ENCODE measurements around the gene TRAPPC8.
"Not testable (repeated sequence)": the region's sequence is repeated elsewhere in the genome, so short reads cannot be mapped to it uniquely, and the experiment has no call there.

TRAPPC8 gene

GRCh38 chr18:31857526-31858106 lies 85.3 kb downstream of the TRAPPC8 start:
- no peaks in the 10 kb centered on the region for H3K9me3 Mint-ChIP-seq
- no peaks in the 10 kb centered on the region for H3K27me3 Mint-ChIP-seq
- peaks cover 31% of the 10 kb centered on the region for H3K36me3 Mint-ChIP-seq (ENCODE audit: low read depth)
- no peak overlapping the region for H3K4me3 Mint-ChIP-seq
- H3K4me1 Mint-ChIP-seq: no peaks in the 10 kb centered on the region
- no peak overlapping the region for H3K27ac Mint-ChIP-seq
- ATAC-seq: no peak
- no peak for DNase-seq

- H3K4me3 Mint-ChIP-seq: no peak overlapping the region
- DNase-seq: no peak
- H3K4me1 Mint-ChIP-seq: no peaks in the 10 kb centered on the region
- no peaks in the 10 kb centered on the region for H3K27me3 Mint-ChIP-seq
- no peaks in the 10 kb centered on the region for H3K9me3 Mint-ChIP-seq
- H3K36me3 Mint-ChIP-seq (ENCODE audit: low read depth): peaks cover 17% of the 10 kb centered on the region
- no peak overlapping the region for H3K27ac Mint-ChIP-seq
- ATAC-seq: no peak
Observed at GRCh38 chr18:31850844-31851243, 92.1 kb downstream of the TRAPPC8 start.

- Mint-ChIP-seq H3K36me3 (ENCODE audit: low read depth) (peaks cover 46% of the 10 kb centered on the region), H3K9me3 (no peaks in the 10 kb centered on the region), H3K27me3 (no peaks in the 10 kb centered on the region), H3K27ac (no peak overlapping the region), H3K4me1 (no peaks in the 10 kb centered on the region), H3K4me3 (no peak overlapping the region)
- DNase-seq: no peak
- ATAC-seq: no peak
Observed at GRCh38 chr18:31840499-31840898, 102.4 kb downstream of the TRAPPC8 start.

GRCh38 chr18:31837879-31838278 lies 105.0 kb downstream of the TRAPPC8 start:
- ATAC-seq (no peak), DNase-seq (no peak)
- Mint-ChIP-seq H3K9me3 (no peaks in the 10 kb centered on the region), H3K4me1 (no peaks in the 10 kb centered on the region), H3K27me3 (no peaks in the 10 kb centered on the region), H3K4me3 (no peak overlapping the region), H3K27ac (no peak overlapping the region), H3K36me3 (ENCODE audit: low read depth) (peaks cover 42% of the 10 kb centered on the region)

GRCh38 chr18:31835528-31836133 lies 107.3 kb downstream of the TRAPPC8 start:
- H3K27me3 Mint-ChIP-seq: no peaks in the 10 kb centered on the region
- H3K36me3 Mint-ChIP-seq (ENCODE audit: low read depth): peaks cover 40% of the 10 kb centered on the region
- H3K4me3 Mint-ChIP-seq: no peak overlapping the region
- DNase-seq: no peak
- no peaks in the 10 kb centered on the region for H3K9me3 Mint-ChIP-seq
- H3K27ac Mint-ChIP-seq: no peak overlapping the region
- no peak for ATAC-seq
- no peaks in the 10 kb centered on the region for H3K4me1 Mint-ChIP-seq

GRCh38 chr18:31831903-31832302 lies 111.0 kb downstream of the TRAPPC8 start:
- H3K27me3 Mint-ChIP-seq: no peaks in the 10 kb centered on the region
- no peaks in the 10 kb centered on the region for H3K4me1 Mint-ChIP-seq
- no peak overlapping the region for H3K27ac Mint-ChIP-seq
- ATAC-seq (no peak), DNase-seq (no peak)
- H3K4me3 Mint-ChIP-seq: no peak overlapping the region
- H3K36me3 Mint-ChIP-seq (ENCODE audit: low read depth): peaks cover 44% of the 10 kb centered on the region
- H3K9me3 Mint-ChIP-seq: peaks cover 9% of the 10 kb centered on the region

GRCh38 chr18:31830686-31831085 lies 112.2 kb downstream of the TRAPPC8 start:
- H3K27me3 Mint-ChIP-seq: no peaks in the 10 kb centered on the region

GRCh38 chr18:31828613-31829012 lies 114.3 kb downstream of the TRAPPC8 start:
- no peaks in the 10 kb centered on the region for H3K27me3 Mint-ChIP-seq
- H3K4me1 Mint-ChIP-seq: no peaks in the 10 kb centered on the region
- no peak overlapping the region for H3K4me3 Mint-ChIP-seq
- H3K27ac Mint-ChIP-seq: no peak overlapping the region
- peaks cover 30% of the 10 kb centered on the region for H3K36me3 Mint-ChIP-seq (ENCODE audit: low read depth)
- ATAC-seq (no peak), DNase-seq (no peak)
- H3K9me3 Mint-ChIP-seq: peaks cover 9% of the 10 kb centered on the region

More at GRCh38 chr18:31830686-31831085, 112.2 kb downstream of the TRAPPC8 start:
- ATAC-seq: no peak
- no peaks in the 10 kb centered on the region for H3K4me1 Mint-ChIP-seq
- H3K4me3 Mint-ChIP-seq: no peak overlapping the region
- H3K9me3 Mint-ChIP-seq: peaks cover 9% of the 10 kb centered on the region
- H3K27ac Mint-ChIP-seq: no peak overlapping the region
- peaks cover 36% of the 10 kb centered on the region for H3K36me3 Mint-ChIP-seq (ENCODE audit: low read depth)
- DNase-seq: no peak

- peaks cover 24% of the 10 kb centered on the region for H3K36me3 Mint-ChIP-seq (ENCODE audit: low read depth)
- ATAC-seq, H3K4me1 Mint-ChIP-seq, DNase-seq, H3K27me3 Mint-ChIP-seq, H3K4me3 Mint-ChIP-seq, H3K9me3 Mint-ChIP-seq, H3K27ac Mint-ChIP-seq: not testable (repeated sequence)
Observed at GRCh38 chr18:31826673-31827325, 116.1 kb downstream of the TRAPPC8 start.

GRCh38 chr18:31825772-31826171 lies 117.2 kb downstream of the TRAPPC8 start:
- Mint-ChIP-seq H3K36me3 (ENCODE audit: low read depth) (peaks cover 24% of the 10 kb centered on the region), H3K27ac (no peak overlapping the region), H3K4me1 (no peaks in the 10 kb centered on the region), H3K4me3 (no peak overlapping the region), H3K27me3 (no peaks in the 10 kb centered on the region), H3K9me3 (peaks cover 9% of the 10 kb centered on the region)
- ATAC-seq: peak; percentile 33
- DNase-seq: no peak

GRCh38 chr18:31821545-31822171 lies 121.3 kb downstream of the TRAPPC8 start:
- H3K27me3 Mint-ChIP-seq: no peaks in the 10 kb centered on the region
- H3K9me3 Mint-ChIP-seq: no peaks in the 10 kb centered on the region
- H3K4me1 Mint-ChIP-seq: no peaks in the 10 kb centered on the region
- DNase-seq: no peak
- no peak overlapping the region for H3K4me3 Mint-ChIP-seq
- no peak for ATAC-seq
- no peaks in the 10 kb centered on the region for H3K36me3 Mint-ChIP-seq (ENCODE audit: low read depth)
- no peak overlapping the region for H3K27ac Mint-ChIP-seq

- no peak for DNase-seq
- H3K4me3 Mint-ChIP-seq: no peak overlapping the region
- H3K9me3 Mint-ChIP-seq: no peaks in the 10 kb centered on the region
- no peak for ATAC-seq
- no peak overlapping the region for H3K27ac Mint-ChIP-seq
- no peaks in the 10 kb centered on the region for H3K27me3 Mint-ChIP-seq
- no peaks in the 10 kb centered on the region for H3K4me1 Mint-ChIP-seq
- H3K36me3 Mint-ChIP-seq (ENCODE audit: low read depth): no peaks in the 10 kb centered on the region
Observed at GRCh38 chr18:31819925-31820229, 123.1 kb downstream of the TRAPPC8 start.

GRCh38 chr18:31819106-31819924 lies 123.6 kb downstream of the TRAPPC8 start:
- Mint-ChIP-seq H3K4me1 (no peaks in the 10 kb centered on the region), H3K36me3 (ENCODE audit: low read depth) (no peaks in the 10 kb centered on the region), H3K27me3 (no peaks in the 10 kb centered on the region), H3K27ac (no peak overlapping the region), H3K4me3 (no peak overlapping the region), H3K9me3 (no peaks in the 10 kb centered on the region)
- DNase-seq (no peak), ATAC-seq (peak; percentile 61)

GRCh38 chr18:31814132-31814531 lies 128.8 kb downstream of the TRAPPC8 start:
- peaks cover 2% of the 10 kb centered on the region for H3K27me3 Mint-ChIP-seq
- H3K27ac Mint-ChIP-seq: no peak overlapping the region
- no peaks in the 10 kb centered on the region for H3K36me3 Mint-ChIP-seq (ENCODE audit: low read depth)
- H3K4me3 Mint-ChIP-seq: no peak overlapping the region
- DNase-seq (no peak), ATAC-seq (no peak)
- H3K4me1 Mint-ChIP-seq: no peaks in the 10 kb centered on the region
- no peaks in the 10 kb centered on the region for H3K9me3 Mint-ChIP-seq
